ENCODE results near the gene ZFTA.
A peak's percentile ranks its signal among the peaks of the same experiment; 100 is the strongest.

ZFTA gene

DNA sequence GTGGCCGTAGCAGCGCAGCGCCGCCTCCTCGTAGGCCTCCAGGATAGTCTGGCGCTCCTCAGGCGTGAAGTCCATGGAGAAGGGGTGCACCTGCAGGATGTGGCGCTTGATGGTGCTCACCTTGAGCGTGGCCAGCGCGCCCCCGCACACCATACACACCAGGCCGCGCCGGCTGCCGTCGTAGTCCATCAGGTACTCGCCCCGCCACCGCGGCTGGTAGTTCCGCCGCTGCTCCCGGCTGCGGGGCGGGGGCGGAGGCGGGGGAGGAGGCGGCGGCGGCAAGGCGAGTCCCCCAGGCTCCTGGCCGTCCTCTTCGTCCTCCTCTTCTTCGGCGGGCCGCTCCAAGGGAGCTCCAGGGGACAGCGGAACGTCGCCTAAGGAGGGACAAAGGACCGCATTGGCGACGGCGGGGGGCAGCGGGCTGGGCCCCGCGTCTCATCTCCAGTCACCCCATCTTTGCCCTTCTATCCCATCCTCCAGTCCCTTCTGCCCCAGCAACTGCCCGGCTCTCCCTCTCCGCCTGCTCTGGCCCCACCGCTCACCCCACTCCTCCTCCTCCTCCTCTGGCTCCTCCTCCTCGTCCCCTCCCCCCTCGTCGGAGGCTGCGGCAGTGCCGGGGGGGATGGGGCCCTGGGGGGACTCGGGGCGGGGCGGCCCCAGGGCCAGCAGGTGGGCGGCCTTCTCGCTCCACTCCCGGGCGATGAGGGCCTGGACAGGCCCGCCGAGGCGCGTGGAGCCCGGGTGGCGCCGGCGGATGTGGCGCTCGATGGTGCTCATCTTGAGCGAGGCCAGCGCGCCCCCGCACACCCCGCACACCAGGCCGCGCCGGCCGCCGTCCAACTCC is 4.9 kb downstream of the ZFTA start:
- in situ Hi-C loops (cut with HindIII; ENCODE audit: low sequenced_read_pairs), result no loop called here
- DNase-seq (ENCODE audit: low read depth), result no peak
- peak overlapping the region; percentile 7 for H3K4me3 ChIP-seq (ENCODE audit: low read depth, low read length)
- TF ChIP-seq, protein P1, sequence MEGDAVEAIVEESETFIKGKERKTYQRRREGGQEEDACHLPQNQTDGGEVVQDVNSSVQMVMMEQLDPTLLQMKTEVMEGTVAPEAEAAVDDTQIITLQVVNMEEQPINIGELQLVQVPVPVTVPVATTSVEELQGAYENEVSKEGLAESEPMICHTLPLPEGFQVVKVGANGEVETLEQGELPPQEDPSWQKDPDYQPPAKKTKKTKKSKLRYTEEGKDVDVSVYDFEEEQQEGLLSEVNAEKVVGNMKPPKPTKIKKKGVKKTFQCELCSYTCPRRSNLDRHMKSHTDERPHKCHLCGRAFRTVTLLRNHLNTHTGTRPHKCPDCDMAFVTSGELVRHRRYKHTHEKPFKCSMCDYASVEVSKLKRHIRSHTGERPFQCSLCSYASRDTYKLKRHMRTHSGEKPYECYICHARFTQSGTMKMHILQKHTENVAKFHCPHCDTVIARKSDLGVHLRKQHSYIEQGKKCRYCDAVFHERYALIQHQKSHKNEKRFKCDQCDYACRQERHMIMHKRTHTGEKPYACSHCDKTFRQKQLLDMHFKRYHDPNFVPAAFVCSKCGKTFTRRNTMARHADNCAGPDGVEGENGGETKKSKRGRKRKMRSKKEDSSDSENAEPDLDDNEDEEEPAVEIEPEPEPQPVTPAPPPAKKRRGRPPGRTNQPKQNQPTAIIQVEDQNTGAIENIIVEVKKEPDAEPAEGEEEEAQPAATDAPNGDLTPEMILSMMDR (IDR thresholded peaks at IDR 0.05; ENCODE audit: low read depth, low read length, missing control alignments), result no peak

DNA sequence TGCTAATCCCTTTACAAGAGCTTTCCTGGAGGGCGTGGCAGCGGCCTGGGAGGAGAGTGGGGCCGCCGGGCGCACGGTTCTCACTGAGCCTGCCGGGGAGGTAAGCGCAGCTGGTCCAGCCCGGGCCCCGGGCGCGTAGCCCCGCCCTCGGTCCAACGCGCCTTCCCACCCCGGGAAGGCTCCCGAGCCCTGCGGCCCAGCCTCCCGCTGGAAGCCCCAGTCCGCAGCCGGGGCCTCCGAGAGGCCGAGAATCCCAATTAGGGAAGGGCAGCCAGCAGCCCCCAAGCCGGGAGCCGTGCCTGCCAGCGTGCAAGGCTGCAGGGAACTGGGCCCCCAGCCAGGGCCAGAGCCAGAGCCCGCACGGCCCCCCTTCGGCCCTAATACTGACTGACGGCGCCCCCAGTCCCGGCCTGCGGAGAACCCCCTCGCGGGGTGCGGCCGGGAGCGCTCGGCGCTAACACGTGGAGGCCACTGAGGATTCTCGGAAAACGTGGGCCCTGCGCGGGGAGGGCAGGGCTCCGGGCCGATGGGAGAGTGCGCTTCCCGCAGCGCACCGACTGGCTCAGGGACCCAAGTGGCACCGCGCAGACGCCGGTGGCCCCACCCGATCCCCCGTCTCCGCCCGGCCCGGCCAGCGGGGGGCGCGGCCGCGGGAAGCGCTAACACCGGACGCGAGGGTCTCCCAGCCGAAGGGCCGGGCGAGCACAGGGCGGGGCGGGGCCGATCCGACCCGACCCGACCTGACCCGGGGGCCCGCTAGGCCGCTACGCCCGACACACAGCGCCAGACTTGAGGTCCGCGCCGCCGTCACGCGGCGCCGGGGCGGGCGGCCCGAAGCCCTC is 5.7 kb downstream of the ZFTA start:
- DNase-seq (ENCODE audit: low read depth), result no peak
- in situ Hi-C loops (cut with HindIII; ENCODE audit: low sequenced_read_pairs), result no loop called here
- TF ChIP-seq, protein P1 (IDR thresholded peaks at IDR 0.05; ENCODE audit: low read depth, low read length, missing control alignments), result no peak
- H3K4me3 ChIP-seq (ENCODE audit: low read depth, low read length), result peak overlapping the region; percentile 27

DNA sequence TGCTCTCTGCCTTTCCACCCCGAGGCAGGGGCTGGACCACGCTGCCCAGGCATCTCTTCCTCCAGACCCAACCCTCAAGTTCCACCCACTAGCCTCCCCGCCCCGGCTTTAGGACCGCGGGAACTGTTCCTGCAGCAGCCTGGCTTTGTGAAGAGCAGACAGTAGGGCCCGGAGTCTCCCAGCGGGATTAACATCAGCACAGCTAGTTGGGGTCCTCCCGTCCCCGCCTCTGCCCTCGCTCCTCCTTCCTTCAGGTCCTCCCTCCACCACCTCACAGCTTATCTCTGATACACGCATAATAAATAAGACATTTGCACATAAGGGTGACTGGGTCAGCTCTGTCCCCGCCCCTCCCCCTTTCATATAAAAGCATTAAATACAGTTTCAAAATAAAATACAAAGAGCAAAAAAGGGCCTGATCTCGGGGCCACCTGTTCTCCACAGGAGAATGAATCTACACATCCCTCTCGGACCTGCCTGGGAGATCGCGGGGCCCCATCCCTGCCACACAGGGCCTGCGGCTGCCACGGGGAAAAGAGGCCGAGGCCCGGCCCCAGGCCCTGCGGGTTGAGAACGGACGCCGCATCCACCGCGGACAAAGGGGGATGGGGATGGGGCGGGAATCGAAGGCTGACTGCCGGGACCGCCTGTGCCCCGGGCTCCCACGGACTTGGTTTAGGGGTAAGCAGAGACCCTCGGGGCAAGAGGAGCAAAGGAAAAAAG is 6.5 kb downstream of the ZFTA start:
- in situ Hi-C loops (cut with HindIII; ENCODE audit: low sequenced_read_pairs), result no loop called here
- H3K4me3 ChIP-seq (ENCODE audit: low read depth, low read length), result peak overlapping the region; percentile 27
- DNase-seq (ENCODE audit: low read depth), result no peak
- TF ChIP-seq, protein P1 (IDR thresholded peaks at IDR 0.05; ENCODE audit: low read depth, low read length, missing control alignments), result no peak

DNA sequence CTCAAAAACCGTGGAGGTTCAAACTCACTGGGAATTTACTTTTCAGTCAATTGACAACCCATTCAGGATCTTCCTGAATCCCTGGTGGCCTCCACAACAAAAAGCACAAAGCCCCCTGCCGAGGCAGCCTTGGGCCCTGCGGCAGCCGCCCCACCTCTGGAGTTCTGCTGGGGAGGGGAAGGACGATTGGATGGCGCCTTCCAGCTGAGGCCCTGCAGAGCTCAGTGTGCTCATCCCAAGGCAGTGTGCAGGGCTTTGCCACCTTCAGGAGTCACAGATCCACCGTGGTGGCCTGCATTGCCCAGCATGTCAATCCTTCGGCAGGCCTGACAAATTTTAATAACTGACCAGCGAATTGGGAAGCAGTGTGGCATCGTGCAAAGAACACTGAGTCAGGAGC is 7.4 kb downstream of the ZFTA start:
- H3K4me3 ChIP-seq (ENCODE audit: low read depth, low read length), result no peak overlapping the region
- DNase-seq (ENCODE audit: low read depth), result no peak
- TF ChIP-seq, protein P1 (IDR thresholded peaks at IDR 0.05; ENCODE audit: low read depth, low read length, missing control alignments), result no peak
- in situ Hi-C loops (cut with HindIII; ENCODE audit: low sequenced_read_pairs), result no loop called here

DNA sequence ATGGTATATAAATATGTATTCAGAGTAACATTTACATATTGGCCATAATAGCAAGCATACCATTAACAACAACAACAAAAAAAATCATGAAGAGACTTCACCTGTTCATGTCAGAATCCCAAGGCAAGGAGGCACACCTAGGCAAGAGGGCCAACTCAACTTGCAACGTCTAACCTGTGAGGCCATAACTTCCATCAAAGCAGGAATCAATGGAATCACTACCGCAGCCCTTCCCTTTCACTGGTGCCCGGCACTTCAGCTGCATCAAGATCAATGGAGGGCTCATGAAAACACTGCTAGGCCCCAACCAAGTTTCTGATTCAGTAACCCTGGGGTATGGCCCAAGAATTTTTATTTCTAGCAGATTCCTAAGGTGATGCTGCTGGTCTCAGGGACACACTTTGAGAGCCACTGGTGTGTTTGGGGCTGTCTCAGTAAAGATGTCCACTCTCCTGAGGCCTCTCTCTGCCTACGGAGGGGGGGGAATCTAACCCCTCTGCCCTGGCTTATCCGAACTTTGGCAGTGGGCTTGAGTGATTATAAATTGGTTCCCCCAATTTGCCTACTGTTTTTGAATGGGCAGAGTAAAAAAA is 8.0 kb downstream of the ZFTA start:
- TF ChIP-seq, protein P1 (IDR thresholded peaks at IDR 0.05; ENCODE audit: low read depth, low read length, missing control alignments), result no peak
- in situ Hi-C loops (cut with HindIII; ENCODE audit: low sequenced_read_pairs), result no loop called here
- no peak for DNase-seq (ENCODE audit: low read depth)
- H3K4me3 ChIP-seq (ENCODE audit: low read depth, low read length), result no peak overlapping the region

All from astrocyte of the cerebellum (primary cell).